GM12878 (cell line): ENCODE measurements around the gene PPP1R14B. TPM values are rescaled to one million over a fixed set of nuclear protein-coding genes. Genes with fewer than 3 reads are reported as not detected.

Experiments used
- ATAC-seq: fragments of 200-7000 bp; cut with Tn5 transposase; 3 replicates; pipeline ENCODE4 v1.9.1; 2020; ENCODE audit warnings: mild to moderate bottlenecking, moderate library complexity
- BruUV-seq: library from RNA; stranded (reverse); fragments of 400-500 nt; replicated peaks from 2 replicates; lab custom pipeline; 2021; lab: Mats Ljungman, UMichigan
- CTCF ChIA-PET: fragments of 300-600 bp; sonication (Branson Sonifier 250); formaldehyde crosslinking; extraction: SDS; loops from one replicate; lab custom pipeline; 2021; ENCODE audit warnings: inconsistent platforms; lab: Yijun Ruan, JAX
- POLR2A ChIA-PET: fragments of 350-600 bp; formaldehyde crosslinking; extraction: SDS; loops from one replicate; lab custom pipeline; 2021; ENCODE audit warnings: inconsistent platforms; lab: Charles Lee
- RAD21 ChIA-PET: fragments of 300-600 bp; sonication (Branson Sonifier 250); formaldehyde crosslinking; loops from one replicate; lab custom pipeline; 2023; ENCODE audit warnings: antibody characterized with exemption; ENCODE audit not compliant: unreplicated experiment; lab: Charles Lee
- SMC1A ChIA-PET: fragments of 300-600 bp; sonication (Branson Sonifier 250); formaldehyde crosslinking; loops from one replicate; lab custom pipeline; 2023; ENCODE audit not compliant: unreplicated experiment, uncharacterized antibody; lab: Charles Lee
- DNase-seq: peaks from one replicate; pipeline ENCODE4 v3.0.0-alpha.2; 2011; ENCODE audit warnings: low read depth, low spot score
- FAIRE-seq: peaks from 3 replicates; lab custom pipeline; 2011; peaks lifted over from hg19 to GRCh38; lab: Jason Lieb, UNC
- H2AFZ ChIP-seq: 2 replicates; pipeline ENCODE4 v1.6.0; 2011; ENCODE audit warnings: low read depth, low read length, control low read depth; ENCODE audit not compliant: control insufficient read depth
- H3K27ac ChIP-seq: 2 replicates; pipeline ENCODE4 v1.5.1; 2011; ENCODE audit warnings: control low read depth; ENCODE audit not compliant: control insufficient read depth, insufficient read depth
- H3K27me3 ChIP-seq, 2 experiments: replicated peaks in 1 of 2; 2 replicates each; pipeline versions ENCODE4 v1.6.0 to v1.6.1; 2011; ENCODE audit warnings: low read length in 1 of 2; ENCODE audit not compliant: control insufficient read depth in 2 of 2, insufficient read depth in 2 of 2
- H3K36me3 ChIP-seq, 2 experiments: 2 replicates each; pipeline ENCODE4 v1.5.1; 2011; ENCODE audit warnings: low read length in 1 of 2; ENCODE audit not compliant: control insufficient read depth in 2 of 2, insufficient read depth in 2 of 2
- H3K4me1 ChIP-seq: 2 replicates; pipeline ENCODE4 v1.6.1; 2011; ENCODE audit warnings: mild to moderate bottlenecking, low read length, moderate library complexity, mixed read lengths; ENCODE audit not compliant: control insufficient read depth, insufficient read depth
- H3K4me2 ChIP-seq: 2 replicates; pipeline ENCODE4 v1.6.0; 2011; ENCODE audit warnings: control low read depth; ENCODE audit not compliant: control insufficient read depth, insufficient read depth
- H3K4me3 ChIP-seq: fragments of 200-600 bp; sonication (generic); 2 replicates; pipeline ENCODE4 v1.5.1; 2016
- H3K79me2 ChIP-seq: 2 replicates; pipeline ENCODE4 v1.6.0; 2011; ENCODE audit warnings: low read length; ENCODE audit not compliant: control insufficient read depth, insufficient read depth
- H3K9ac ChIP-seq: 2 replicates; pipeline ENCODE4 v1.8.0; 2011; ENCODE audit warnings: low read length, control low read depth, mixed read lengths; ENCODE audit not compliant: control insufficient read depth, insufficient read depth
- H3K9me3 ChIP-seq: replicated peaks from 3 replicates; pipeline ENCODE4 v1.5.1; 2011; ENCODE audit warnings: mild to moderate bottlenecking, low read length; ENCODE audit not compliant: control insufficient read depth, insufficient read depth
- H4K20me1 ChIP-seq: 2 replicates; pipeline ENCODE4 v1.6.0; 2011; ENCODE audit not compliant: control insufficient read depth, insufficient read depth
- BCL3 ChIP-seq: IDR thresholded peaks from 2 replicates; pipeline ENCODE4 v1.6.1; 2011; ENCODE audit warnings: borderline replicate concordance, low read depth, mild to moderate bottlenecking, moderate library complexity, low read length; ENCODE audit not compliant: insufficient read depth, poor library complexity, severe bottlenecking
- EED ChIP-seq: sonication (generic); IDR thresholded peaks from 2 replicates; pipeline ENCODE4 v1.6.1; 2016; ENCODE audit warnings: antibody characterized with exemption, low read depth
- ETV6 ChIP-seq, 2 experiments: fragments of 450-650 bp in 1 of 2; IDR thresholded peaks in 1 of 2; conservative IDR thresholded peaks in 1 of 2; 2 replicates each; pipeline ENCODE4 v1.6.1; 2014; ENCODE audit warnings: antibody characterized with exemption in 1 of 2, borderline replicate concordance in 1 of 2, low read depth in 1 of 2, mild to moderate bottlenecking in 1 of 2, moderate library complexity in 1 of 2
- HCFC1 ChIP-seq: fragments of 150-350 bp; IDR thresholded peaks from 2 replicates; pipeline ENCODE4 v1.6.1; 2014; ENCODE audit warnings: low read length
- SIN3A ChIP-seq: IDR thresholded peaks from 2 replicates; pipeline ENCODE4 v1.6.1; 2012; ENCODE audit warnings: low read depth, low read length, improper control_type of control experiment
- SMAD1 ChIP-seq: fragments of 450-650 bp; IDR thresholded peaks from 2 replicates; pipeline ENCODE4 v1.6.1; 2018; ENCODE audit warnings: mild to moderate bottlenecking, low read depth; ENCODE audit not compliant: partially characterized antibody
- SREBF1 ChIP-seq: IDR thresholded peaks from 2 replicates; pipeline ENCODE4 v1.6.1; 2012; ENCODE audit warnings: mild to moderate bottlenecking, low read length
- TCF7 ChIP-seq: IDR thresholded peaks from 2 replicates; pipeline ENCODE4 v1.6.1; 2014; ENCODE audit warnings: antibody characterized with exemption, borderline replicate concordance
- ZBTB11 ChIP-seq: fragments of 450-650 bp; formaldehyde crosslinking; IDR thresholded peaks from 2 replicates; pipeline ENCODE4 v1.5.0; 2022; ENCODE audit warnings: mild to moderate bottlenecking, missing genetic modification characterization
- ZNF207 ChIP-seq: fragments of 450-650 bp; IDR thresholded peaks from 2 replicates; pipeline ENCODE4 v1.6.1; 2014; ENCODE audit warnings: antibody characterized with exemption, mild to moderate bottlenecking, borderline replicate concordance
- WGBS: methylation state at CpG from one replicate; pipeline ENCODE4 v1.1.6; 2016; ENCODE audit warnings: low lambda C conversion rate; ENCODE audit not compliant: insufficient replicate concordance, insufficient coverage; ENCODE audit errors: missing lambda C conversion rate; 5-methylcytosine and 5-hydroxymethylcytosine counted together
- in situ Hi-C: fragments of 300-500 bp; cut with MboI; formaldehyde crosslinking; loops from 9 replicates; pipeline ENCODE4 v1.14.3; 2018; ENCODE audit warnings: mixed read lengths
- intact Hi-C: fragments of 100-400 bp; cut with micrococcal nuclease; formaldehyde crosslinking; loops from one replicate; pipeline ENCODE4 v1.14.2; 2022; ENCODE audit not compliant: unreplicated experiment
- polyA plus RNA-seq, 11 experiments: library from polyadenylated mRNA; depleted of rRNA in 4 of 11; unstranded in 6 of 11; stranded (reverse) in 5 of 11; fragments of >200 nt; fragmentation: Nextera tagmentation in 4 of 11; fragmentation: Illumina TruSeq in 1 of 11; extraction: Ambion mirVana in 4 of 11; extraction: Trizol in 1 of 11; gene quantifications; 1 replicate in 1 of 11; 2 replicates in 10 of 11; pipeline versions ENCODE4 v1.2.1 to v1.2.3, GENCODE V29; 2011 to 2016; ENCODE audit warnings: inconsistent platforms in 2 of 11, missing spikeins in 2 of 11, low read depth in 1 of 11
- total RNA-seq, 4 experiments: library from RNA; depleted of rRNA in 3 of 4; stranded (reverse); fragments of >200 nt in 3 of 4; fragmentation: Illumina TruSeq in 1 of 4; extraction: Trizol in 1 of 4; gene quantifications; 2 replicates each; pipeline versions ENCODE4 v1.2.1 to v1.2.3, GENCODE V29; 2013 to 2021
- TF ChIP-seq, protein P1 (sequence below): fragments of 450-650 bp; formaldehyde crosslinking; IDR thresholded peaks from 2 replicates; pipeline ENCODE4 v1.4.0; 2020; ENCODE audit warnings: mild to moderate bottlenecking, moderate library complexity
- TF ChIP-seq, protein P2 (sequence below): IDR thresholded peaks from 2 replicates; pipeline ENCODE4 v1.6.1; 2011; ENCODE audit warnings: mild to moderate bottlenecking, low read depth, low read length, moderate library complexity; ENCODE audit not compliant: insufficient replicate concordance

PPP1R14B gene
- total and polyA plus RNA-seq, 10 of the 15 experiments (the other 5 are each of a cell fraction or from before 2014, with no cell fraction given) = 8.4 to 283 (median 124) TPM

DNA sequence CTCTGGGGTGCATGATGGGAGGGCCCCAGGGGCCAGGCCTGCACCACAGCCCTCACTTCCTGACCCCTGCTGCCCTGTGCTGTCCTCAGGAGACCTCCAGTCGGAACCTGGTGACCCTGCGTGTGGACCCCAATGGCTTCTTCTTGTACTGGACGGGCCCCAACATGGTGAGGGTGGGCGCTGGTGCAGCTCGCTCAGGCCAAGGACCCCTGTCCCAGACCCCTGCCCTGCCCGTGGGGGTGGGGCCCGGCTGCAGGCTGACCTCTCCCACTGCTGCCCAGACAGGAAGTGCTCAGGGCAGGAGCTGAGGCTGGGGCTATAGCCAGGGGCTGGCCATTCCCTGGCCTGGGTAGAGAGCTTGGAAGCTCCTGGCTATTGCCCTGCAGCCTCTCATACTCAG lies 7.6 kb upstream of the PPP1R14B start (continued):
- TF ChIP-seq ZBTB11 (CRISPR knock-in tag) = no peak

- Histone ChIP-seq H3K4me1 (peaks cover 6% of the 10 kb centered on the region), H3K27me3 (no peaks in the 10 kb centered on the region), H3K27ac (no peak overlapping the region), H3K4me3 (no peak overlapping the region), H3K79me2 (no peaks in the 10 kb centered on the region; the same call in 1 of the 2 replicates), H3K4me2 (no peak overlapping the region), H3K36me3 (no peaks in the 10 kb centered on the region; a peak in 2 of 4 replicates), H4K20me1 (no peaks in the 10 kb centered on the region), H3K9ac (no peak overlapping the region), H2AFZ (no peak overlapping the region), H3K9me3 (no peaks in the 10 kb centered on the region)
- no peak for FAIRE-seq
- ChIA-PET POLR2A (interaction anchor here (1.9 kb wide), 1 partner anchor 17 kb away, joined by 5 read pairs; no protein-coding TSS in a partner anchor), RAD21 (no interaction called here), SMC1A (interaction anchor here (1.1 kb wide), 1 partner anchor 49 kb away, joined by 5 read pairs; no protein-coding TSS in a partner anchor), CTCF (interaction anchor here (1.1 to 1.3 kb wide), 2 partner anchors 51 to 64 kb away, joined by 3 read pairs; partner anchors contain the start of genes PRDX5 and TRMT112)
- in situ Hi-C loops = no loop called here
- no TSS peak for BruUV-seq
- no peak for ATAC-seq
- DNase-seq = no peak
- intact Hi-C loops = no loop called here
- 51% methylated on average over 5 of the region's 5 CpGs for WGBS
- TF ChIP-seq SMAD1 (no peak), ETV6 (conservative IDR thresholded peaks at IDR 0.05 in 1 of 2, IDR thresholded peaks at IDR 0.05 in 1 of 2; ENCODE audit: borderline replicate concordance in 1 of 2, low read depth in 1 of 2) (no peak), TCF7 (no peak), ZNF207 (no peak), SREBF1 (no peak), SIN3A (no peak), BCL3 (no peak), HCFC1 (no peak), EED (no peak)
- TF ChIP-seq, protein P1, sequence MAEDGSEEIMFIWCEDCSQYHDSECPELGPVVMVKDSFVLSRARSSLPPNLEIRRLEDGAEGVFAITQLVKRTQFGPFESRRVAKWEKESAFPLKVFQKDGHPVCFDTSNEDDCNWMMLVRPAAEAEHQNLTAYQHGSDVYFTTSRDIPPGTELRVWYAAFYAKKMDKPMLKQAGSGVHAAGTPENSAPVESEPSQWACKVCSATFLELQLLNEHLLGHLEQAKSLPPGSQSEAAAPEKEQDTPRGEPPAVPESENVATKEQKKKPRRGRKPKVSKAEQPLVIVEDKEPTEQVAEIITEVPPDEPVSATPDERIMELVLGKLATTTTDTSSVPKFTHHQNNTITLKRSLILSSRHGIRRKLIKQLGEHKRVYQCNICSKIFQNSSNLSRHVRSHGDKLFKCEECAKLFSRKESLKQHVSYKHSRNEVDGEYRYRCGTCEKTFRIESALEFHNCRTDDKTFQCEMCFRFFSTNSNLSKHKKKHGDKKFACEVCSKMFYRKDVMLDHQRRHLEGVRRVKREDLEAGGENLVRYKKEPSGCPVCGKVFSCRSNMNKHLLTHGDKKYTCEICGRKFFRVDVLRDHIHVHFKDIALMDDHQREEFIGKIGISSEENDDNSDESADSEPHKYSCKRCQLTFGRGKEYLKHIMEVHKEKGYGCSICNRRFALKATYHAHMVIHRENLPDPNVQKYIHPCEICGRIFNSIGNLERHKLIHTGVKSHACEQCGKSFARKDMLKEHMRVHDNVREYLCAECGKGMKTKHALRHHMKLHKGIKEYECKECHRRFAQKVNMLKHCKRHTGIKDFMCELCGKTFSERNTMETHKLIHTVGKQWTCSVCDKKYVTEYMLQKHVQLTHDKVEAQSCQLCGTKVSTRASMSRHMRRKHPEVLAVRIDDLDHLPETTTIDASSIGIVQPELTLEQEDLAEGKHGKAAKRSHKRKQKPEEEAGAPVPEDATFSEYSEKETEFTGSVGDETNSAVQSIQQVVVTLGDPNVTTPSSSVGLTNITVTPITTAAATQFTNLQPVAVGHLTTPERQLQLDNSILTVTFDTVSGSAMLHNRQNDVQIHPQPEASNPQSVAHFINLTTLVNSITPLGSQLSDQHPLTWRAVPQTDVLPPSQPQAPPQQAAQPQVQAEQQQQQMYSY (CRISPR knock-in tag) = no peak
- TF ChIP-seq, protein P2, sequence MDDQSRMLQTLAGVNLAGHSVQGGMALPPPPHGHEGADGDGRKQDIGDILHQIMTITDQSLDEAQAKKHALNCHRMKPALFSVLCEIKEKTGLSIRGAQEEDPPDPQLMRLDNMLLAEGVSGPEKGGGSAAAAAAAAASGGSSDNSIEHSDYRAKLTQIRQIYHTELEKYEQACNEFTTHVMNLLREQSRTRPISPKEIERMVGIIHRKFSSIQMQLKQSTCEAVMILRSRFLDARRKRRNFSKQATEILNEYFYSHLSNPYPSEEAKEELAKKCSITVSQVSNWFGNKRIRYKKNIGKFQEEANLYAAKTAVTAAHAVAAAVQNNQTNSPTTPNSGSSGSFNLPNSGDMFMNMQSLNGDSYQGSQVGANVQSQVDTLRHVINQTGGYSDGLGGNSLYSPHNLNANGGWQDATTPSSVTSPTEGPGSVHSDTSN = no peak
Measured at GRCh38 chr11:64253481-64253880, 6.7 kb upstream of the PPP1R14B start.
